ENCODE measurements around the gene TNFRSF12A. TPM values are rescaled to one million over a fixed set of nuclear protein-coding genes. Genes with fewer than 3 reads are reported as not detected.

The TNFRSF12A gene
- total RNA-seq, 1 experiment from 2014 or later: 78.9 TPM

GRCh38 chr16:3020604-3021448, 658 bp downstream of the TNFRSF12A start:
- ATAC-seq (peak; percentile 4), DNase-seq (ENCODE audit: low spot score) (peak; percentile 85)
- Mint-ChIP-seq H3K36me3 (peaks cover 14% of the 10 kb centered on the region), H3K4me3 (peak overlapping the region; percentile 86), H3K9me3 (no peaks in the 10 kb centered on the region), H3K27ac (peak overlapping the region; percentile 99), H3K4me1 (peaks cover 49% of the 10 kb centered on the region), H3K27me3 (ENCODE audit: low read depth) (peaks cover 2% of the 10 kb centered on the region; the same call in 1 of the 2 replicates)
- POLR2A ChIA-PET: interaction anchor here (0.6 to 17.1 kb wide), 15 partner anchors 9 to 149 kb away, joined by 3 to 502 read pairs (median 5); partner anchors contain the start of genes CLDN9 and ZSCAN10
- CTCF ChIA-PET: interaction anchor here (0.6 to 8.6 kb wide), 26 partner anchors 11 to 1339 kb away, joined by 3 to 360 read pairs (median 4); partner anchors contain the start of genes CLDN9, FLYWCH1, KREMEN2 and ZSCAN10
- TF ChIP-seq ZNF232 (CRISPR knock-in tag; IDR thresholded peaks at IDR 0.05): no peak
- no peak for TF ChIP-seq NFYB (CRISPR knock-in tag; conservative IDR thresholded peaks at IDR 0.05; ENCODE audit: low read depth)
- peak; percentile 14; the same call in 1 of the 2 replicates for TF ChIP-seq MYBL2 (CRISPR knock-in tag; IDR thresholded peaks at IDR 0.05)
- TF ChIP-seq PREB (CRISPR knock-in tag; IDR thresholded peaks at IDR 0.05; ENCODE audit: borderline replicate concordance): no peak
- TF ChIP-seq IRF1 (CRISPR knock-in tag; IDR thresholded peaks at IDR 0.05): no peak
- TF ChIP-seq ATF3 (CRISPR knock-in tag; conservative IDR thresholded peaks at IDR 0.05): no peak
- 0 out of 2 replicates have a peak, but pooled peaks have one; percentile 58 for TF ChIP-seq ZBTB43 (CRISPR knock-in tag; IDR thresholded peaks at IDR 0.05)
- TF ChIP-seq OVOL2 (CRISPR knock-in tag; IDR thresholded peaks at IDR 0.05; ENCODE audit: borderline replicate concordance): no peak
- peak; percentile 33; the same call in 1 of the 2 replicates for TF ChIP-seq TEAD1 (CRISPR knock-in tag; IDR thresholded peaks at IDR 0.05)
- peak; percentile 45; the same call in 1 of the 2 replicates for TF ChIP-seq TP53 (CRISPR knock-in tag; IDR thresholded peaks at IDR 0.05)
- TF ChIP-seq ZSCAN18 (CRISPR knock-in tag; IDR thresholded peaks at IDR 0.05): no peak
- no peak for TF ChIP-seq ZNF219 (CRISPR knock-in tag; IDR thresholded peaks at IDR 0.05; ENCODE audit: borderline replicate concordance)
- TF ChIP-seq ZNF317 (CRISPR knock-in tag; IDR thresholded peaks at IDR 0.05; ENCODE audit: borderline replicate concordance, low read depth): no peak
- TF ChIP-seq STAT6 (CRISPR knock-in tag; conservative IDR thresholded peaks at IDR 0.05; ENCODE audit: low read depth): no peak
- TF ChIP-seq TEAD4 (CRISPR knock-in tag; IDR thresholded peaks at IDR 0.05): no peak
- TF ChIP-seq NFATC4 (CRISPR knock-in tag; IDR thresholded peaks at IDR 0.05): no peak
- TF ChIP-seq FOXP1 (CRISPR knock-in tag; IDR thresholded peaks at IDR 0.05; ENCODE audit: borderline replicate concordance): no peak; the same call in 1 of the 2 replicates
- no peak for TF ChIP-seq JUN (CRISPR knock-in tag; IDR thresholded peaks at IDR 0.05)
- no peak for TF ChIP-seq ZNF396 (CRISPR knock-in tag; IDR thresholded peaks at IDR 0.05; ENCODE audit: borderline replicate concordance)
- no peak for TF ChIP-seq ZNF423 (CRISPR knock-in tag; IDR thresholded peaks at IDR 0.05)
- TF ChIP-seq FOXP4 (CRISPR knock-in tag; IDR thresholded peaks at IDR 0.05): no peak
- TF ChIP-seq ZNF671 (CRISPR knock-in tag; IDR thresholded peaks at IDR 0.05): peak; percentile 80; the same call in 1 of the 2 replicates
- no peak for TF ChIP-seq KAT7 (CRISPR knock-in tag; IDR thresholded peaks at IDR 0.05; ENCODE audit: borderline replicate concordance)
- no peak for TF ChIP-seq PRRX2 (CRISPR knock-in tag; IDR thresholded peaks at IDR 0.05)
- peak; percentile 12; the same call in 1 of the 2 replicates for TF ChIP-seq SP1 (CRISPR knock-in tag; conservative IDR thresholded peaks at IDR 0.05)
- TF ChIP-seq ZNF512 (CRISPR knock-in tag; IDR thresholded peaks at IDR 0.05; ENCODE audit: borderline replicate concordance): no peak
